K562 (cell line): Measurements from ENCODE around the gene SERTAD2. TPM values are rescaled to one million over a fixed set of nuclear protein-coding genes. Genes with fewer than 3 reads are reported as not detected.

Experiments used
- ATAC-seq: fragments of 200-7000 bp; cut with Tn5 transposase; 3 replicates; pipeline ENCODE4 v1.9.1; 2020; ENCODE audit warnings: moderate library complexity
- BruUV-seq: library from RNA; stranded (reverse); fragments of 400-500 nt; replicated peaks from 2 replicates; lab custom pipeline; 2021; lab: Mats Ljungman, UMichigan
- CTCF ChIA-PET: fragments of 300-600 bp; formaldehyde crosslinking; extraction: SDS; loops from one replicate; lab custom pipeline; 2021; ENCODE audit warnings: low intra/inter-chr PET ratio; lab: Yijun Ruan, JAX
- POLR2A ChIA-PET: fragments of 300-600, 350-650 bp; sonication (Branson Sonifier 250); formaldehyde crosslinking; extraction: SDS; loops from one replicate; lab custom pipeline; 2021; ENCODE audit warnings: antibody characterized with exemption, inconsistent platforms; lab: Yijun Ruan, JAX
- DNase-seq, 4 experiments: peaks; one replicate each; pipeline versions ENCODE4 v3.0.0 to v3.0.0-alpha.2; 2011 to 2018; ENCODE audit warnings: low spot score in 3 of 4, mixed read lengths in 3 of 4; ENCODE audit errors: extremely low read depth in 1 of 4
- FAIRE-seq: peaks from 2 replicates; lab custom pipeline; 2011; peaks lifted over from hg19 to GRCh38; lab: Jason Lieb, UNC
- H2AFZ ChIP-seq: 2 replicates; pipeline ENCODE4 v1.6.0; 2011; ENCODE audit warnings: low read depth, low read length, control low read depth, inconsistent platforms
- H3K27ac ChIP-seq: fragments of 200-600 bp; 3 replicates; pipeline ENCODE4 v1.8.0; 2011; ENCODE audit warnings: low read depth, mild to moderate bottlenecking, control low read depth, inconsistent platforms, low read length, moderate library complexity, mixed read lengths; ENCODE audit errors: extremely low read depth
- H3K27me3 ChIP-seq, 2 experiments: fragments of 300-600 bp in 1 of 2; 2 replicates in 1 of 2; 3 replicates in 1 of 2; pipeline versions ENCODE4 v1.6.0 to v1.8.0; 2011; ENCODE audit warnings: inconsistent platforms in 2 of 2, low read length in 2 of 2, mild to moderate bottlenecking in 1 of 2, mixed read lengths in 1 of 2, moderate library complexity in 1 of 2; ENCODE audit not compliant: control insufficient read depth in 2 of 2, insufficient read depth in 2 of 2
- H3K36me3 ChIP-seq: fragments of 300-600 bp; 3 replicates; pipeline ENCODE4 v1.8.0; 2011; ENCODE audit warnings: mild to moderate bottlenecking, low read length, inconsistent platforms; ENCODE audit not compliant: control insufficient read depth, insufficient read depth
- H3K4me1 ChIP-seq, 2 experiments: fragments of 200-600 bp in 1 of 2; replicated peaks in 1 of 2; 2 replicates in 1 of 2; 3 replicates in 1 of 2; pipeline versions ENCODE4 v1.5.1 to v1.8.0; 2011; ENCODE audit warnings: inconsistent platforms in 2 of 2, low read length in 2 of 2, mild to moderate bottlenecking in 1 of 2, mixed read lengths in 1 of 2, moderate library complexity in 1 of 2; ENCODE audit not compliant: control insufficient read depth in 2 of 2, insufficient read depth in 2 of 2
- H3K4me2 ChIP-seq: 2 replicates; pipeline ENCODE4 v1.6.1; 2011; ENCODE audit warnings: low read length, control low read depth, inconsistent platforms, mixed read lengths; ENCODE audit not compliant: insufficient read depth
- H3K4me3 ChIP-seq: fragments of 200-600 bp; sonication (generic), shearing (Covaris generic); 2 replicates; pipeline ENCODE4 v1.5.1; 2016; ENCODE audit warnings: control low read depth, inconsistent platforms
- H3K79me2 ChIP-seq: fragments of 200-600 bp; 3 replicates; pipeline ENCODE4 v1.8.0; 2011; ENCODE audit warnings: low read length, inconsistent platforms; ENCODE audit not compliant: control insufficient read depth, insufficient read depth
- H3K9ac ChIP-seq, 2 experiments: 2 replicates each; pipeline versions ENCODE4 v1.6.0 to v1.6.1; 2011; ENCODE audit warnings: low read depth in 2 of 2, low read length in 2 of 2, control low read depth in 1 of 2, inconsistent platforms in 1 of 2, mild to moderate bottlenecking in 1 of 2, mixed read lengths in 1 of 2; ENCODE audit not compliant: insufficient read depth in 1 of 2
- H3K9me1 ChIP-seq: one replicate; pipeline ENCODE4 v1.6.0; 2011; ENCODE audit warnings: inconsistent platforms, mild to moderate bottlenecking, low read length, moderate library complexity; ENCODE audit not compliant: control insufficient read depth, insufficient read depth
- H3K9me3 ChIP-seq: replicated peaks from 2 replicates; pipeline ENCODE4 v1.5.1; 2011; ENCODE audit warnings: low read depth, low read length, inconsistent platforms; ENCODE audit not compliant: control insufficient read depth, insufficient read depth
- H4K20me1 ChIP-seq: replicated peaks from 2 replicates; pipeline ENCODE4 v1.6.1; 2011; ENCODE audit warnings: low read length, inconsistent platforms, mixed read lengths; ENCODE audit not compliant: control insufficient read depth, insufficient read depth
- CHAMP1 ChIP-seq: fragments of 450-650 bp; IDR thresholded peaks from 2 replicates; pipeline ENCODE4 v1.6.1; 2016; ENCODE audit warnings: mild to moderate bottlenecking
- DACH1 ChIP-seq: fragments of 450-650 bp; IDR thresholded peaks from 2 replicates; pipeline ENCODE4 v1.6.1; 2018; ENCODE audit not compliant: partially characterized antibody
- ELF1 ChIP-seq: fragments of 200-800 bp; sonication (Bioruptor generic); IDR thresholded peaks from 2 replicates; pipeline ENCODE4 v1.6.1; 2016; ENCODE audit warnings: missing genetic modification characterization, missing compliant biosample characterization
- POLR2A ChIP-seq: fragments of 450-650 bp; conservative IDR thresholded peaks from 2 replicates; pipeline ENCODE4 v1.6.1; 2016
- SFPQ ChIP-seq: fragments of 200-400 bp; formaldehyde crosslinking; IDR thresholded peaks from 2 replicates; pipeline ENCODE4 v1.6.1; 2017; ENCODE audit warnings: mild to moderate bottlenecking, low read depth, low read length, moderate library complexity
- SUPT5H ChIP-seq: fragments of 450-650 bp; IDR thresholded peaks from 2 replicates; pipeline ENCODE4 v1.6.1; 2016
- ZBTB7A ChIP-seq: IDR thresholded peaks from 2 replicates; pipeline ENCODE4 v1.6.1; 2011; ENCODE audit warnings: low read depth, mild to moderate bottlenecking, low read length, moderate library complexity, borderline replicate concordance; ENCODE audit not compliant: control insufficient read depth
- WGBS: fragments of 100-300 bp; shearing (Covaris generic); methylation state at CpG from one replicate; pipeline ENCODE4 v1.1.6; 2016; ENCODE audit warnings: low coverage, mixed read lengths; ENCODE audit not compliant: insufficient coverage; ENCODE audit errors: missing lambda C conversion rate; 5-methylcytosine and 5-hydroxymethylcytosine counted together
- in situ Hi-C: fragments of 300-500 bp; cut with MboI; formaldehyde crosslinking; loops from 4 replicates; pipeline ENCODE4 v1.15.0; 2018; ENCODE audit warnings: inconsistent platforms, mixed read lengths
- intact Hi-C: fragments of 100-400 bp; cut with micrococcal nuclease; formaldehyde crosslinking; loops from 2 replicates; pipeline ENCODE4 v1.14.2; 2022
- polyA plus RNA-seq, 8 experiments: library from polyadenylated mRNA; depleted of rRNA in 4 of 8; stranded (reverse) in 5 of 8; unstranded in 3 of 8; fragments of >200 nt; fragmentation: Nextera tagmentation in 2 of 8; fragmentation: Illumina TruSeq in 1 of 8; extraction: Ambion mirVana in 2 of 8; extraction: Trizol in 1 of 8; gene quantifications; 2 replicates each; pipeline versions ENCODE4 v1.2.1 to v1.2.3, GENCODE V29; 2011 to 2014; ENCODE audit warnings: inconsistent platforms in 1 of 8, missing spikeins in 1 of 8
- total RNA-seq, 7 experiments: library from RNA; depleted of rRNA in 6 of 7; stranded (reverse); fragments of >200 nt in 6 of 7; fragmentation: Illumina TruSeq in 2 of 7; extraction: Trizol in 2 of 7; gene quantifications; 2 replicates each; pipeline versions ENCODE4 v1.2.1 to v1.2.3, GENCODE V29; 2011 to 2021; ENCODE audit warnings: low replicate concordance in 1 of 7

Gene SERTAD2
- total and polyA plus RNA-seq, 9 of the 15 experiments (the other 6 are each of a cell fraction or from before 2014, with no cell fraction given), result 3.0 to 12.5 (median 6.1) TPM

- TF ChIP-seq CHAMP1 (no peak), SFPQ (no peak), ELF1 (no peak)
Observed at GRCh38 chr2:64631771-64632170, 21.9 kb downstream of the SERTAD2 start (continued).

GRCh38 chr2:64630752-64631151 is 23.0 kb downstream of the SERTAD2 start:
- FAIRE-seq, result no peak
- H3K36me3 ChIP-seq, result peaks cover 50% of the 10 kb centered on the region

More at GRCh38 chr2:64630752-64631151, 23.0 kb downstream of the SERTAD2 start:
- Histone ChIP-seq H3K27ac (no peak overlapping the region), H3K9me3 (no peaks in the 10 kb centered on the region), H4K20me1 (no peaks in the 10 kb centered on the region), H3K79me2 (peaks cover 26% of the 10 kb centered on the region), H3K9ac (no peak overlapping the region), H3K4me2 (no peak overlapping the region), H2AFZ (no peak overlapping the region), H3K9me1 (no peaks in the 10 kb centered on the region), H3K27me3 (no peaks in the 10 kb centered on the region), H3K4me1 (peaks cover 0 to 4% of the 10 kb centered on the region in 2 experiments; a peak in 3 of 5 replicates), H3K4me3 (no peak overlapping the region)
- no TSS peak for BruUV-seq
- peak; percentile 8 for ATAC-seq
- intact Hi-C loops, result no loop called here
- no peak for DNase-seq
- CTCF ChIA-PET, result no interaction called here
- in situ Hi-C loops, result no loop called here
- POLR2A ChIA-PET, result interaction anchor here (0.7 to 3.6 kb wide), 7 partner anchors 10 to 120 kb away, joined by 3 to 19 read pairs (median 4); no protein-coding TSS in a partner anchor
- WGBS, result 93% methylated on average over 10 of the region's 10 CpGs
- TF ChIP-seq SUPT5H, result 0 out of 2 replicates have a peak, but pooled peaks have one; percentile 47
- no peak for TF ChIP-seq ZBTB7A
- peak; percentile 50; the same call in 1 of the 2 replicates for TF ChIP-seq POLR2A
- no peak for TF ChIP-seq DACH1
